H9 (cell line): ENCODE results near the gene HK3. TPM values are rescaled to one million over a fixed set of nuclear protein-coding genes. Genes with fewer than 3 reads are reported as not detected.

ENCODE experiments used
- DNase-seq: peaks from one replicate; pipeline ENCODE4 v3.0.0-alpha.2; 2017
- H2AFZ ChIP-seq: one replicate; pipeline ENCODE4 v1.6.1; 2013; ENCODE audit warnings: mild to moderate bottlenecking, low read length, control low read depth, moderate library complexity
- H2AK5ac ChIP-seq: 2 replicates; pipeline ENCODE4 v1.6.1; 2013; ENCODE audit warnings: low read length, control low read depth, mixed read lengths; ENCODE audit not compliant: insufficient read length
- H2BK120ac ChIP-seq: one replicate; pipeline ENCODE4 v1.6.1; 2013; ENCODE audit warnings: low read depth, mild to moderate bottlenecking, low read length, control low read depth, inconsistent platforms; ENCODE audit not compliant: poor library complexity, severe bottlenecking
- H2BK12ac ChIP-seq: 2 replicates; pipeline ENCODE4 v1.6.1; 2013; ENCODE audit warnings: low read length, control low read depth, mixed read lengths, low read depth; ENCODE audit not compliant: insufficient read length
- H2BK15ac ChIP-seq: 2 replicates; pipeline ENCODE4 v1.6.1; 2013; ENCODE audit warnings: low read depth, low read length, control low read depth
- H2BK20ac ChIP-seq: one replicate; pipeline ENCODE4 v1.6.1; 2013; ENCODE audit warnings: low read depth, mild to moderate bottlenecking, low read length, control low read depth, inconsistent platforms; ENCODE audit not compliant: poor library complexity, severe bottlenecking
- H2BK5ac ChIP-seq: 2 replicates; pipeline ENCODE4 v1.6.1; 2013; ENCODE audit warnings: low read length, control low read depth, mixed read lengths; ENCODE audit not compliant: insufficient read length
- H3K14ac ChIP-seq: 2 replicates; pipeline ENCODE4 v1.6.1; 2013; ENCODE audit warnings: low read length, control low read depth; ENCODE audit not compliant: insufficient read depth
- H3K18ac ChIP-seq: 2 replicates; pipeline ENCODE4 v1.6.1; 2013; ENCODE audit warnings: low read depth, mild to moderate bottlenecking, mixed read lengths, low read length, control low read depth; ENCODE audit not compliant: insufficient read length
- H3K23ac ChIP-seq: 2 replicates; pipeline ENCODE4 v1.6.1; 2013; ENCODE audit warnings: low read length, control low read depth, mixed read lengths, low read depth; ENCODE audit not compliant: insufficient read length
- H3K23me2 ChIP-seq: 2 replicates; pipeline ENCODE4 v1.6.1; 2013; ENCODE audit warnings: low read depth, mild to moderate bottlenecking, mixed read lengths, low read length, control low read depth; ENCODE audit not compliant: insufficient read length, poor library complexity, severe bottlenecking
- H3K27ac ChIP-seq: 2 replicates; pipeline ENCODE4 v1.5.1; 2013; ENCODE audit warnings: low read length, control low read depth, mixed read lengths, low read depth; ENCODE audit not compliant: insufficient read length
- H3K27me3 ChIP-seq: 2 replicates; pipeline ENCODE4 v1.6.1; 2013; ENCODE audit warnings: low read length, control low read depth, inconsistent platforms; ENCODE audit not compliant: insufficient read depth
- H3K4ac ChIP-seq: 2 replicates; pipeline ENCODE4 v1.6.1; 2013; ENCODE audit warnings: low read depth, mild to moderate bottlenecking, control low read depth, inconsistent platforms, low read length, moderate library complexity
- H3K4me1 ChIP-seq: 2 replicates; pipeline ENCODE4 v1.6.1; 2013; ENCODE audit warnings: low read length, control low read depth, inconsistent platforms; ENCODE audit not compliant: insufficient read depth
- H3K4me2 ChIP-seq: 2 replicates; pipeline ENCODE4 v1.6.1; 2013; ENCODE audit warnings: low read length, control low read depth, mixed read lengths; ENCODE audit not compliant: insufficient read length, insufficient read depth
- H3K56ac ChIP-seq: 2 replicates; pipeline ENCODE4 v1.6.1; 2013; ENCODE audit warnings: low read depth, mild to moderate bottlenecking, mixed read lengths, low read length, control low read depth; ENCODE audit not compliant: insufficient read length
- H3K79me1 ChIP-seq: 2 replicates; pipeline ENCODE4 v1.6.1; 2013; ENCODE audit warnings: low read depth, mild to moderate bottlenecking, moderate library complexity, low read length, control low read depth, inconsistent platforms; ENCODE audit not compliant: insufficient read depth, poor library complexity, severe bottlenecking
- H3K79me2 ChIP-seq: 2 replicates; pipeline ENCODE4 v1.6.1; 2013; ENCODE audit warnings: low read length, control low read depth, inconsistent platforms; ENCODE audit not compliant: insufficient read depth
- H3K9ac ChIP-seq: 2 replicates; pipeline ENCODE4 v1.6.1; 2013; ENCODE audit warnings: low read length, control low read depth, mixed read lengths; ENCODE audit not compliant: insufficient read length; ENCODE audit errors: extremely low read depth
- H3K9me3 ChIP-seq: one replicate; pipeline ENCODE4 v1.6.1; 2013; ENCODE audit warnings: low read depth, low read length, inconsistent platforms; ENCODE audit not compliant: control insufficient read depth
- H3T11ph ChIP-seq: one replicate; pipeline ENCODE4 v1.6.1; 2013; ENCODE audit warnings: mild to moderate bottlenecking, low read length, control low read depth, inconsistent platforms
- H4K20me1 ChIP-seq: one replicate; pipeline ENCODE4 v1.6.1; 2013; ENCODE audit not compliant: control insufficient read depth, insufficient read length, insufficient read depth
- H4K5ac ChIP-seq: 2 replicates; pipeline ENCODE4 v1.6.1; 2013; ENCODE audit warnings: low read depth, mild to moderate bottlenecking, mixed read lengths, low read length, control low read depth; ENCODE audit not compliant: insufficient read length
- H4K8ac ChIP-seq: replicated peaks from 2 replicates; pipeline ENCODE4 v1.6.1; 2013; ENCODE audit warnings: low read length, control low read depth, mixed read lengths, low read depth; ENCODE audit not compliant: insufficient read length
- H4K91ac ChIP-seq: 2 replicates; pipeline ENCODE4 v1.6.1; 2013; ENCODE audit warnings: low read depth, mild to moderate bottlenecking, moderate library complexity, mixed read lengths, low read length, control low read depth; ENCODE audit not compliant: insufficient read length
- H3K27ac Mint-ChIP-seq, 3 experiments: 2 replicates in 2 of 3; 3 replicates in 1 of 3; pipeline ENCODE4 v1.8.0; 2020 to 2021; ENCODE audit warnings: mixed read lengths in 3 of 3, mild to moderate bottlenecking in 1 of 3, moderate library complexity in 1 of 3
- H3K27me3 Mint-ChIP-seq: 2 replicates; pipeline ENCODE4 v1.8.0; 2021; ENCODE audit warnings: low read depth, mild to moderate bottlenecking, moderate library complexity, mixed read lengths
- H3K36me3 Mint-ChIP-seq, 3 experiments: 2 replicates in 2 of 3; 3 replicates in 1 of 3; pipeline ENCODE4 v1.8.0; 2020 to 2021; ENCODE audit warnings: low read depth in 3 of 3, mixed read lengths in 3 of 3; ENCODE audit not compliant: insufficient read depth in 1 of 3
- H3K4me1 Mint-ChIP-seq, 2 experiments: 2 replicates each; pipeline ENCODE4 v1.8.0; 2020; ENCODE audit warnings: mixed read lengths in 2 of 2
- H3K4me3 Mint-ChIP-seq, 2 experiments: 2 replicates in 1 of 2; 3 replicates in 1 of 2; pipeline ENCODE4 v1.8.0; 2020 to 2021; ENCODE audit warnings: mild to moderate bottlenecking in 2 of 2, mixed read lengths in 2 of 2, moderate library complexity in 1 of 2
- H3K9me3 Mint-ChIP-seq, 2 experiments: 2 replicates in 1 of 2; 3 replicates in 1 of 2; pipeline ENCODE4 v1.8.0; 2020; ENCODE audit warnings: mild to moderate bottlenecking in 2 of 2, mixed read lengths in 2 of 2, moderate library complexity in 1 of 2
- WGBS: extraction: QIAGEN DNeasy Blood & Tissue Kit; methylation state at CpG from one replicate; pipeline ENCODE4 v1.1.7; 2013; ENCODE audit warnings: missing lambda C conversion rate, low lambda C conversion rate, mixed read lengths; ENCODE audit not compliant: insufficient read length; ENCODE audit errors: extremely low coverage; 5-methylcytosine and 5-hydroxymethylcytosine counted together
- total RNA-seq: library from RNA; stranded (reverse); gene quantifications from 2 replicates; pipeline ENCODE4 v1.2.1, GENCODE V29; 2021
- TF ChIP-seq, protein P1 (sequence below): fragments of 200-600 bp; sonication (generic); conservative IDR thresholded peaks from 3 replicates; pipeline ENCODE4 v1.8.0; 2021; ENCODE audit warnings: antibody characterized with exemption, mild to moderate bottlenecking

Gene HK3
- total RNA-seq, 1 experiment from 2014 or later, result not detected

DNA sequence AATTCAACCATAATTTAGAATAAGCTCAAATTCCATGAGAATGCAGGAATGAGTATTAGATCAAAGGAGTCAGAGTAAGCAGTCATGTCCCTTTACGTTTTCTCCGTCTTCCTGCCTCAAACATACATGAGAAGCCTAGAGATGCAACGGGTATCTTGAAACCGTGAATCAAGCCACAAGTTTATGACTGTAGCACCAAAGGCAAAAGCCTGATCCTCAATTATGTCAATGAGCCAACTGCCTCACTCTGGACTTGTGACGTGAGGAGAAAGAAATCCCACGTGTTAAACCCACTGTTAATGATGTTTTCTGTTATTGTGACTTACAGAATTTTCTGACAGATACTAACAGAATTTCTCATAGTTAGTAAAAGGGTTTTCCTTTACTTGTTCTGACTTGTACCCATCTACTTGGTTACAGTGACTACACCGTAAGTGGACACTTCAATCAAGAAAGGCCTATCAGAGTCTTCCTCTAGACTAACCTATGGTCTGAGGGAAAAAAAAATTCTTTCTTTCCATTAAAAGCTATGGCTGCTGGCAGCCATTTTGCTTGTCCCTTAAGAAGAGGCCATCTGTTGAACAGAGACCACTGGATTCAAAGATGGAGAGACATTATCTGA lies 35.3 kb upstream of the HK3 start:
- no peaks in the 10 kb centered on the region for H3K9me3 Mint-ChIP-seq
- Histone ChIP-seq H3K79me2 (no peaks in the 10 kb centered on the region), H4K8ac (no peak overlapping the region), H4K5ac (no peak overlapping the region), H3K9ac (no peak overlapping the region), H3K23ac (no peak overlapping the region), H3K23me2 (no peaks in the 10 kb centered on the region), H3K14ac (no peak overlapping the region), H2BK15ac (no peak overlapping the region), H2AK5ac (no peak overlapping the region), H2BK20ac (no peak overlapping the region), H3K4me1 (no peaks in the 10 kb centered on the region), H3K27ac (no peak overlapping the region), H3K79me1 (no peaks in the 10 kb centered on the region), H3T11ph (no peak overlapping the region), H3K4ac (no peak overlapping the region), H3K27me3 (no peaks in the 10 kb centered on the region), H3K9me3 (no peaks in the 10 kb centered on the region), H4K91ac (no peak overlapping the region), H2BK120ac (no peak overlapping the region), H2BK12ac (no peak overlapping the region), H2BK5ac (no peak overlapping the region), H3K56ac (no peak overlapping the region), H3K18ac (no peak overlapping the region), H3K4me2 (no peak overlapping the region), H4K20me1 (no peaks in the 10 kb centered on the region), H2AFZ (no peak overlapping the region)
- no peak for DNase-seq
- H3K27ac Mint-ChIP-seq, result no peak overlapping the region; a peak in 1 of 7 replicates
- TF ChIP-seq, protein P1, sequence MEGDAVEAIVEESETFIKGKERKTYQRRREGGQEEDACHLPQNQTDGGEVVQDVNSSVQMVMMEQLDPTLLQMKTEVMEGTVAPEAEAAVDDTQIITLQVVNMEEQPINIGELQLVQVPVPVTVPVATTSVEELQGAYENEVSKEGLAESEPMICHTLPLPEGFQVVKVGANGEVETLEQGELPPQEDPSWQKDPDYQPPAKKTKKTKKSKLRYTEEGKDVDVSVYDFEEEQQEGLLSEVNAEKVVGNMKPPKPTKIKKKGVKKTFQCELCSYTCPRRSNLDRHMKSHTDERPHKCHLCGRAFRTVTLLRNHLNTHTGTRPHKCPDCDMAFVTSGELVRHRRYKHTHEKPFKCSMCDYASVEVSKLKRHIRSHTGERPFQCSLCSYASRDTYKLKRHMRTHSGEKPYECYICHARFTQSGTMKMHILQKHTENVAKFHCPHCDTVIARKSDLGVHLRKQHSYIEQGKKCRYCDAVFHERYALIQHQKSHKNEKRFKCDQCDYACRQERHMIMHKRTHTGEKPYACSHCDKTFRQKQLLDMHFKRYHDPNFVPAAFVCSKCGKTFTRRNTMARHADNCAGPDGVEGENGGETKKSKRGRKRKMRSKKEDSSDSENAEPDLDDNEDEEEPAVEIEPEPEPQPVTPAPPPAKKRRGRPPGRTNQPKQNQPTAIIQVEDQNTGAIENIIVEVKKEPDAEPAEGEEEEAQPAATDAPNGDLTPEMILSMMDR, result no peak
- H3K4me1 Mint-ChIP-seq, result peaks cover 2 to 3% of the 10 kb centered on the region in 2 experiments; a peak in 2 of 4 replicates
- H3K27me3 Mint-ChIP-seq, result no peaks in the 10 kb centered on the region
- no CpG with 5 or more reads among the region's 7 CpGs for WGBS
- peaks cover 14 to 59% (median 31%) of the 10 kb centered on the region in 3 experiments; a peak in 6 of 7 replicates for H3K36me3 Mint-ChIP-seq
- no peak overlapping the region for H3K4me3 Mint-ChIP-seq
